OCI-LY7 (cell line): ENCODE measurements around the gene SELENOS. TPM values are rescaled to one million over a fixed set of nuclear protein-coding genes. Genes with fewer than 3 reads are reported as not detected.

Experiments
- BruUV-seq: library from RNA; stranded (reverse); fragments of 400-500 nt; replicated peaks from 2 replicates; lab custom pipeline; 2021; lab: Mats Ljungman, UMichigan
- CTCF ChIA-PET: fragments of 300-600 bp; sonication (Branson Sonifier 250); formaldehyde crosslinking; loops from one replicate; lab custom pipeline; 2022; ENCODE audit warnings: antibody characterized with exemption; ENCODE audit not compliant: unreplicated experiment; lab: Charles Lee
- POLR2A ChIA-PET: fragments of 300-600 bp; sonication (Branson Sonifier 250); formaldehyde crosslinking; loops from one replicate; lab custom pipeline; 2022; ENCODE audit warnings: antibody characterized with exemption; lab: Charles Lee
- DNase-seq: peaks from one replicate; pipeline ENCODE4 v3.0.0-alpha.2; 2015; ENCODE audit warnings: low spot score
- H2AFZ ChIP-seq: fragments of 200-600 bp; sonication (generic), shearing (Covaris generic); 2 replicates; pipeline ENCODE4 v1.6.1; 2014; ENCODE audit warnings: mild to moderate bottlenecking, antibody characterized with exemption, low read length, moderate library complexity
- H3K27ac ChIP-seq: fragments of 200-600 bp; sonication (generic); 2 replicates; pipeline ENCODE4 v1.5.1; 2014; ENCODE audit warnings: mixed run types, low read depth, mild to moderate bottlenecking, moderate library complexity, low read length, inconsistent platforms; ENCODE audit not compliant: poor library complexity, severe bottlenecking
- H3K36me3 ChIP-seq: fragments of 200-600 bp; sonication (generic); 2 replicates; pipeline ENCODE4 v1.6.1; 2014; ENCODE audit warnings: mild to moderate bottlenecking, antibody characterized with exemption, low read length, moderate library complexity, mixed read lengths; ENCODE audit not compliant: insufficient read depth
- H3K4me1 ChIP-seq: fragments of 200-600 bp; sonication (generic); 2 replicates; pipeline ENCODE4 v1.5.1; 2014; ENCODE audit warnings: mild to moderate bottlenecking, low read length; ENCODE audit not compliant: insufficient read depth, poor library complexity, severe bottlenecking
- H3K4me2 ChIP-seq: fragments of 200-600 bp; sonication (generic); 2 replicates; pipeline ENCODE4 v1.6.1; 2014; ENCODE audit warnings: mild to moderate bottlenecking, low read length
- H3K4me3 ChIP-seq: fragments of 200-600 bp; sonication (generic); 2 replicates; pipeline ENCODE4 v1.5.1; 2014; ENCODE audit warnings: mild to moderate bottlenecking, low read depth, low read length; ENCODE audit not compliant: poor library complexity, severe bottlenecking
- H3K79me2 ChIP-seq: fragments of 200-600 bp; sonication (generic); 2 replicates; pipeline ENCODE4 v1.6.1; 2016; ENCODE audit warnings: low read depth, mild to moderate bottlenecking, low read length, moderate library complexity, mixed read lengths; ENCODE audit not compliant: insufficient read depth
- H3K9me2 ChIP-seq: fragments of 200-600 bp; sonication (generic); 2 replicates; pipeline ENCODE4 v1.6.1; 2016; ENCODE audit warnings: mild to moderate bottlenecking, low read length, mixed read lengths; ENCODE audit not compliant: insufficient read depth
- H3K9me3 ChIP-seq: fragments of 200-600 bp; sonication (generic); 2 replicates; pipeline ENCODE4 v1.6.1; 2014; ENCODE audit warnings: mild to moderate bottlenecking, mixed run types, low read length, mixed read lengths
- H4K20me1 ChIP-seq: fragments of 200-600 bp; sonication (generic); 2 replicates; pipeline ENCODE4 v1.6.1; 2014; ENCODE audit warnings: mild to moderate bottlenecking, antibody characterized with exemption, low read length, moderate library complexity, mixed read lengths; ENCODE audit not compliant: insufficient read depth
- EZH2phosphoT487 ChIP-seq: fragments of 200-600 bp; sonication (generic); IDR thresholded peaks from 2 replicates; pipeline ENCODE4 v1.6.1; 2018; ENCODE audit warnings: low read depth, borderline replicate concordance, mild to moderate bottlenecking, mixed run types, antibody characterized with exemption, low read length, moderate library complexity, mixed read lengths
- intact Hi-C: fragments of 100-400 bp; cut with micrococcal nuclease; formaldehyde crosslinking; loops from one replicate; pipeline ENCODE4 v1.10.0; 2022; ENCODE audit not compliant: unreplicated experiment
- total RNA-seq, 2 experiments: library from RNA; depleted of rRNA in 1 of 2; stranded (reverse); fragments of >200 nt in 1 of 2; shearing (Covaris generic) in 1 of 2; gene quantifications; 2 replicates each; pipeline ENCODE4 v1.2.3, GENCODE V29; 2014 to 2022
- TF ChIP-seq, protein P1 (sequence below): fragments of 200-600 bp; sonication (generic); conservative IDR thresholded peaks from 2 replicates; pipeline ENCODE4 v1.5.1; 2014; ENCODE audit warnings: mild to moderate bottlenecking, antibody characterized with exemption, low read length, moderate library complexity, mixed read lengths

The SELENOS gene
- total RNA-seq, 2 experiments from 2014 or later: 29.1 to 36.1 TPM

DNA sequence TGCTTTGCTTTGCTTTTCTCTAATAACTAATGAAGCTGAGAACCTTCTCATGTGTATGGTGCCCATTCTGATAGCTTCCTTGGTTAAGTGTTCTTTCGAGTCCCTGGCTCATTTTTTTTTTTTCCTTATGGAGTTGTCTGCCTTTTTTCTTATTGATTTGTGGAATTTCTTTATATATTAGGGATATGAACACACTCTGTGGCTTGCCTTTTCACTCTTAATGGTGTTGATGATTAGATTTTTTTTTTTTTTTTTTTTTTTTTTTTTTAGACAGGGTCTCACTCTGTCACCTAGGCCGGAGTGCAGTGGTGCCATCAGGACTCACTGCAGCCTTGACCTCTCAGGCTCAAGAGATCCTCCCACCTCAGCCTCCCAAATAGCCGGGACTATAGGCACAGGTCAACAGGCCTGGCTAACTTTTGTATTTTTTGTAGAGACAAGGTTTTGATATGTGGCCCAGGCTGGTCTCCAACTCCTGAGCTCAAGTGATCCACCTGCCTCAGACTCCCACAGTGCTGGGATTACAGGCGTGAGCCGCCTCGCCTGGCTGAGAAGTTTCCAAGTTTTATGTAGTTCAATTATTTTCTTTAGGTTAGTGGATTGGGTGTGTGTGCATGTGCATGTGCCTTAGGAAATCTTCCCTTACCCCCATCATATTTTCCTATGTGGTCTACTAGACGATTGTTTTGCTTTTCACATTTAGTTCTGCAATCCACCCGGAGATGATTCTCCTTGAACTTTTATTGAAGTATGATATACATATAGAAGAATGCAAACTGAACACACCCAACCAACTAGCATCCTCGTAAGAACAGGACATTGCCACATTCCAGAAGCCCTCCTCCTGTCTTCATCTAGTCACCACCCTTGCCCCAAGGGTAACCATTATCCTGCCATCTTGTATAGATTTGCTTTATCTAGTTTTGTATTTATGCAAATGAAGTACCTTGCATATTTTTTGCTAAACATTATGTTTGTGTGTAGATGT, 19.4 kb upstream of the SELENOS start:
- ChIA-PET CTCF (interaction anchor here (1.0 to 1.2 kb wide), 2 partner anchors 358 kb away, joined by 5 read pairs; no protein-coding TSS in a partner anchor), POLR2A (interaction anchor here (0.6 to 0.7 kb wide), 7 partner anchors 37 to 362 kb away, joined by 3 to 7 read pairs (median 3); no protein-coding TSS in a partner anchor)
- peaks cover 6% of the 10 kb centered on the region for H3K9me3 ChIP-seq
- no peaks in the 10 kb centered on the region for H3K9me2 ChIP-seq
- H4K20me1 ChIP-seq: peaks cover 23% of the 10 kb centered on the region
- TF ChIP-seq, protein P1, sequence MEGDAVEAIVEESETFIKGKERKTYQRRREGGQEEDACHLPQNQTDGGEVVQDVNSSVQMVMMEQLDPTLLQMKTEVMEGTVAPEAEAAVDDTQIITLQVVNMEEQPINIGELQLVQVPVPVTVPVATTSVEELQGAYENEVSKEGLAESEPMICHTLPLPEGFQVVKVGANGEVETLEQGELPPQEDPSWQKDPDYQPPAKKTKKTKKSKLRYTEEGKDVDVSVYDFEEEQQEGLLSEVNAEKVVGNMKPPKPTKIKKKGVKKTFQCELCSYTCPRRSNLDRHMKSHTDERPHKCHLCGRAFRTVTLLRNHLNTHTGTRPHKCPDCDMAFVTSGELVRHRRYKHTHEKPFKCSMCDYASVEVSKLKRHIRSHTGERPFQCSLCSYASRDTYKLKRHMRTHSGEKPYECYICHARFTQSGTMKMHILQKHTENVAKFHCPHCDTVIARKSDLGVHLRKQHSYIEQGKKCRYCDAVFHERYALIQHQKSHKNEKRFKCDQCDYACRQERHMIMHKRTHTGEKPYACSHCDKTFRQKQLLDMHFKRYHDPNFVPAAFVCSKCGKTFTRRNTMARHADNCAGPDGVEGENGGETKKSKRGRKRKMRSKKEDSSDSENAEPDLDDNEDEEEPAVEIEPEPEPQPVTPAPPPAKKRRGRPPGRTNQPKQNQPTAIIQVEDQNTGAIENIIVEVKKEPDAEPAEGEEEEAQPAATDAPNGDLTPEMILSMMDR: no peak
- TF ChIP-seq EZH2phosphoT487: no peak
- peaks cover 28% of the 10 kb centered on the region for H3K36me3 ChIP-seq
- intact Hi-C loops: no loop called here
- H3K4me2 ChIP-seq: no peak overlapping the region
- peaks cover 21% of the 10 kb centered on the region for H3K4me1 ChIP-seq
- no peak overlapping the region for H3K27ac ChIP-seq
- DNase-seq: no peak
- H3K4me3 ChIP-seq: no peak overlapping the region
- BruUV-seq: no TSS peak
- H2AFZ ChIP-seq: no peak overlapping the region
- peaks cover 32% of the 10 kb centered on the region for H3K79me2 ChIP-seq

DNA sequence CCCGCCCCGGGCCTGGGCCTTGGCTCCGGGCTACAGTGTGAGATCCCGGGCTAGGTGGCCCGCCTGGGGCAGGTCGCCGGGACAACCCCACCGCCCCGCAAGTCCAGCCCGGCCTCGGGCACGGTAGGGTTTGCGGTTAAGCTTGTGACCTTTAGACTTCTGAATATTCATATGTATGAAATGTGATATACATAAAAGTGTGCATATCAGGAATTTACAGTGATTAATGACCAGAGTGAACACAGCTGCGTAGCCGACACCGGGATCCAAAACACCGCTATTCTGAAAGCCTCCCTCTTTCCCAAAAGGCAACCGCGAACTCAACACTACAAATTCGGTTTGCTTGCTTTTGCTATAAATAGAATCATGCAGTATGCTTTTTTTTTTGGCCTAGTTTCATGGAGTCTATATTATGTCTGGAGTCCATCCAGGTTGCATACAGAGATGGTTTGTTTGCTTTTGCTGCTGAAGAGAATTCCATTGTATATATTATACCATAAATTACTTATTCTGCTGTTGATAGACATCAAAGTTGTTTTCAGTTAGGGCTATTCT, 18.4 kb upstream of the SELENOS start:
- Histone ChIP-seq H3K9me3 (peaks cover 6% of the 10 kb centered on the region), H3K4me1 (peaks cover 27% of the 10 kb centered on the region), H3K79me2 (peaks cover 42% of the 10 kb centered on the region), H2AFZ (peak overlapping the region; percentile 70), H3K27ac (no peak overlapping the region), H4K20me1 (peaks cover 29% of the 10 kb centered on the region), H3K36me3 (peaks cover 39% of the 10 kb centered on the region), H3K4me2 (peak overlapping the region; percentile 66), H3K9me2 (no peaks in the 10 kb centered on the region), H3K4me3 (peak overlapping the region; percentile 90)
- no peak for DNase-seq
- CTCF ChIA-PET: interaction anchor here (1.2 kb wide), 1 partner anchor 359 kb away, joined by 5 read pairs; no protein-coding TSS in a partner anchor
- intact Hi-C loops: no loop called here
- TF ChIP-seq, protein P1: no peak
- no peak for TF ChIP-seq EZH2phosphoT487
- POLR2A ChIA-PET: interaction anchor here (0.6 to 1.9 kb wide), 8 partner anchors 10 to 363 kb away, joined by 3 to 9 read pairs (median 4); no protein-coding TSS in a partner anchor
- BruUV-seq: TSS peak; percentile 77
